B cell (primary cell): Measurements from ENCODE around the gene ADSS1. TPM values are rescaled to one million over a fixed set of nuclear protein-coding genes. Genes with fewer than 3 reads are reported as not detected.

Experiments
- ATAC-seq: fragments of 200-7000 bp; cut with Tn5 transposase; one replicate; pipeline ENCODE4 v1.10.0; 2021; ENCODE audit warnings: low read depth, mild to moderate bottlenecking, moderate number of reproducible peaks, moderate library complexity
- CTCF ChIA-PET: fragments of 350-600 bp; sonication (Branson Sonifier 250); formaldehyde crosslinking; loops from one replicate; lab custom pipeline; 2021; ENCODE audit warnings: antibody characterized with exemption, inconsistent platforms; lab: Charles Lee
- POLR2A ChIA-PET: fragments of 350-600 bp; sonication (Branson Sonifier 250); formaldehyde crosslinking; loops from one replicate; lab custom pipeline; 2021; ENCODE audit warnings: antibody characterized with exemption; lab: Charles Lee
- DNase-seq: peaks from one replicate; pipeline ENCODE4 v3.0.0; 2013
- H2AFZ ChIP-seq: 2 replicates; pipeline ENCODE4 v1.6.1; 2012; ENCODE audit warnings: mild to moderate bottlenecking, low read depth, low read length; ENCODE audit not compliant: insufficient read depth, poor library complexity, severe bottlenecking
- H3K27ac ChIP-seq, 2 donors: 1 replicate in 1 of 2; 2 replicates in 1 of 2; pipeline ENCODE4 v1.5.1; 2012 to 2013; ENCODE audit warnings: low read length in 2 of 2, mild to moderate bottlenecking in 2 of 2, moderate library complexity in 1 of 2
- H3K27me3 ChIP-seq, 4 experiments: fragments of 200-600 bp in 1 of 4; sonication (generic) in 1 of 4; replicated peaks in 1 of 4; 1 replicate in 2 of 4; 2 replicates in 2 of 4; pipeline versions ENCODE4 v1.6.1 to v1.7.0; 2013 to 2016; ENCODE audit warnings: low read length in 3 of 4, mild to moderate bottlenecking in 2 of 4, mixed read lengths in 1 of 4, moderate library complexity in 1 of 4; ENCODE audit not compliant: insufficient read depth in 4 of 4, control insufficient read depth in 3 of 4; ENCODE audit errors: control extremely low read depth in 1 of 4
- H3K36me3 ChIP-seq, 2 experiments: replicated peaks in 1 of 2; 1 replicate in 1 of 2; 2 replicates in 1 of 2; pipeline versions ENCODE4 v1.6.1 to v1.7.1; 2013; ENCODE audit warnings: low read length in 1 of 2; ENCODE audit not compliant: insufficient read depth in 2 of 2, control insufficient read depth in 1 of 2; ENCODE audit errors: control extremely low read depth in 1 of 2, extremely low read depth in 1 of 2
- H3K4me1 ChIP-seq, 2 donors: fragments of 200-600 bp in 1 of 2; sonication (generic) in 1 of 2; 1 replicate in 1 of 2; 2 replicates in 1 of 2; pipeline versions ENCODE4 v1.5.1 to v1.6.1; 2013 to 2017; ENCODE audit warnings: low read length in 2 of 2; ENCODE audit not compliant: control insufficient read depth in 2 of 2, insufficient read depth in 2 of 2
- H3K4me2 ChIP-seq: replicated peaks from 2 replicates; pipeline ENCODE3; 2012; ENCODE audit warnings: mild to moderate bottlenecking, low read depth, low read length; ENCODE audit not compliant: poor library complexity, severe bottlenecking
- H3K4me3 ChIP-seq, 5 experiments: fragments of 200-600 bp in 1 of 5; sonication (generic) in 1 of 5; 1 replicate in 3 of 5; 2 replicates in 2 of 5; pipeline versions ENCODE4 v1.5.1 to v1.7.0; 2011 to 2016; ENCODE audit warnings: low read length in 4 of 5, mild to moderate bottlenecking in 4 of 5, low read depth in 2 of 5, control low read depth in 1 of 5, moderate library complexity in 1 of 5; ENCODE audit not compliant: insufficient read depth in 1 of 5; ENCODE audit errors: control extremely low read depth in 1 of 5, extremely low read depth in 1 of 5
- H3K79me2 ChIP-seq: fragments of 200-600 bp; sonication (generic); one replicate; pipeline ENCODE4 v1.6.0; 2016; ENCODE audit warnings: low read length; ENCODE audit not compliant: control insufficient read depth, insufficient read depth
- H3K9ac ChIP-seq: fragments of 200-600 bp; sonication (generic); 2 replicates; pipeline ENCODE4 v1.6.1; 2017; ENCODE audit warnings: mild to moderate bottlenecking, low read length, moderate library complexity
- H3K9me3 ChIP-seq, 3 donors: one replicate each; pipeline versions ENCODE4 v1.6.1 to v1.7.1; 2013; ENCODE audit warnings: low read length in 2 of 3; ENCODE audit not compliant: control insufficient read depth in 2 of 3, insufficient read depth in 1 of 3; ENCODE audit errors: control extremely low read depth in 1 of 3
- H4K20me1 ChIP-seq: 2 replicates; pipeline ENCODE4 v1.6.0; 2012; ENCODE audit warnings: mild to moderate bottlenecking, low read length; ENCODE audit not compliant: insufficient read depth, control insufficient read depth, poor library complexity, severe bottlenecking
- H3K27ac Mint-ChIP-seq: one replicate; pipeline ENCODE4 v1.8.0; 2021; ENCODE audit warnings: mixed read lengths
- H3K27me3 Mint-ChIP-seq: one replicate; pipeline ENCODE4 v1.8.0; 2021; ENCODE audit warnings: mixed read lengths
- H3K4me1 Mint-ChIP-seq: one replicate; pipeline ENCODE4 v1.8.0; 2021; ENCODE audit warnings: mixed read lengths
- H3K4me3 Mint-ChIP-seq: one replicate; pipeline ENCODE4 v1.8.0; 2021; ENCODE audit warnings: mixed read lengths
- H3K9me3 Mint-ChIP-seq: one replicate; pipeline ENCODE4 v1.8.0; 2022; ENCODE audit warnings: mixed read lengths; ENCODE audit not compliant: insufficient read depth
- EZH2 ChIP-seq: IDR thresholded peaks from 2 replicates; pipeline ENCODE4 v1.6.1; 2012; ENCODE audit warnings: borderline replicate concordance, low read depth, mild to moderate bottlenecking, moderate library complexity, low read length; ENCODE audit not compliant: insufficient read depth, poor library complexity, severe bottlenecking
- WGBS: methylation state at CpG from one replicate; pipeline ENCODE4 v1.1.5; 2013; ENCODE audit warnings: missing lambda C conversion rate; ENCODE audit not compliant: insufficient coverage; 5-methylcytosine and 5-hydroxymethylcytosine counted together
- intact Hi-C: fragments of 100-400 bp; cut with micrococcal nuclease; formaldehyde crosslinking; loops from one replicate; pipeline ENCODE4 v1.10.0; 2022
- polyA plus RNA-seq: library from polyadenylated mRNA; depleted of rRNA; stranded (reverse); fragments of >200 nt; gene quantifications from 2 replicates; pipeline ENCODE4 v1.2.3, GENCODE V29; 2012
- total RNA-seq, 2 donors: library from RNA; stranded (reverse); fragments of 120-200 nt in 1 of 2; gene quantifications; 1 replicate in 1 of 2; 2 replicates in 1 of 2; pipeline versions ENCODE4 v1.2.3 to v1.2.4, GENCODE V29; 2013 to 2022
- TF ChIP-seq, protein P1 (sequence below): fragments of 200-600 bp; IDR thresholded peaks from one replicate; pipeline ENCODE4 v1.8.0; 2022; ENCODE audit warnings: antibody characterized with exemption, mild to moderate bottlenecking

ADSS1 gene
- total and polyA plus RNA-seq, 2 donors (not counting 1 experiment from before 2014, with no cell fraction given): 0.33 to 1.7 TPM

DNA sequence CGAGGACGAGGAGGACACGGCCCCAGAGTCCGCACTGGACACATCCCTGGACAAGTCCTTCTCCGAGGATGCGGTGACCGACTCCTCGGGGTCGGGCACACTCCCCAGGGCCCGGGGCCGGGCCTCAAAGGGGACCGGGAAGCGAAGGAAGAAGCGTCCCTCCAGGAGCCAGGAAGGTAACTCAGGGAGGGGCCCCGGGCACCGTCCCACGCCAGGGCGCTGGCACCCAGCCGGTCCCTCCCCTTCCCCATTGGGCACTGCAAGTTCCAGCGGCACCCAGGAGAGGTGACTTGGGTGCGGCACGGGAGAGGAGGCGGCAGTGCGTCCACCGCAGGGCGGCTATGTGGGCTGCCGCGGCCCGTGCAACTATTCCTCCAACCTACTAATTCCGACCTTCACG is 9.3 kb upstream of the ADSS1 start:
- CTCF ChIA-PET: no interaction called here
- H3K4me3 Mint-ChIP-seq: no peak overlapping the region
- H3K4me1 Mint-ChIP-seq: peaks cover 2% of the 10 kb centered on the region
- Histone ChIP-seq H4K20me1 (no peaks in the 10 kb centered on the region), H3K9ac (no peak overlapping the region), H3K4me3 (no peak overlapping the region), H3K27me3 (no peaks in the 10 kb centered on the region), H3K27ac (no peak overlapping the region), H3K4me2 (no peak overlapping the region), H2AFZ (no peak overlapping the region), H3K9me3 (no peaks in the 10 kb centered on the region), H3K36me3 (peaks cover 0 to 44% of the 10 kb centered on the region in 2 experiments), H3K4me1 (no peaks in the 10 kb centered on the region), H3K79me2 (peaks cover 5% of the 10 kb centered on the region)
- no peaks in the 10 kb centered on the region for H3K27me3 Mint-ChIP-seq
- intact Hi-C loops: no loop called here
- no peak for ATAC-seq
- WGBS: 98% methylated on average over 31 of the region's 31 CpGs
- H3K27ac Mint-ChIP-seq: no peak overlapping the region
- POLR2A ChIA-PET: no interaction called here
- TF ChIP-seq, protein P1, sequence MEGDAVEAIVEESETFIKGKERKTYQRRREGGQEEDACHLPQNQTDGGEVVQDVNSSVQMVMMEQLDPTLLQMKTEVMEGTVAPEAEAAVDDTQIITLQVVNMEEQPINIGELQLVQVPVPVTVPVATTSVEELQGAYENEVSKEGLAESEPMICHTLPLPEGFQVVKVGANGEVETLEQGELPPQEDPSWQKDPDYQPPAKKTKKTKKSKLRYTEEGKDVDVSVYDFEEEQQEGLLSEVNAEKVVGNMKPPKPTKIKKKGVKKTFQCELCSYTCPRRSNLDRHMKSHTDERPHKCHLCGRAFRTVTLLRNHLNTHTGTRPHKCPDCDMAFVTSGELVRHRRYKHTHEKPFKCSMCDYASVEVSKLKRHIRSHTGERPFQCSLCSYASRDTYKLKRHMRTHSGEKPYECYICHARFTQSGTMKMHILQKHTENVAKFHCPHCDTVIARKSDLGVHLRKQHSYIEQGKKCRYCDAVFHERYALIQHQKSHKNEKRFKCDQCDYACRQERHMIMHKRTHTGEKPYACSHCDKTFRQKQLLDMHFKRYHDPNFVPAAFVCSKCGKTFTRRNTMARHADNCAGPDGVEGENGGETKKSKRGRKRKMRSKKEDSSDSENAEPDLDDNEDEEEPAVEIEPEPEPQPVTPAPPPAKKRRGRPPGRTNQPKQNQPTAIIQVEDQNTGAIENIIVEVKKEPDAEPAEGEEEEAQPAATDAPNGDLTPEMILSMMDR: no peak
- no peak for TF ChIP-seq EZH2
- H3K9me3 Mint-ChIP-seq: no peaks in the 10 kb centered on the region
- DNase-seq: no peak

DNA sequence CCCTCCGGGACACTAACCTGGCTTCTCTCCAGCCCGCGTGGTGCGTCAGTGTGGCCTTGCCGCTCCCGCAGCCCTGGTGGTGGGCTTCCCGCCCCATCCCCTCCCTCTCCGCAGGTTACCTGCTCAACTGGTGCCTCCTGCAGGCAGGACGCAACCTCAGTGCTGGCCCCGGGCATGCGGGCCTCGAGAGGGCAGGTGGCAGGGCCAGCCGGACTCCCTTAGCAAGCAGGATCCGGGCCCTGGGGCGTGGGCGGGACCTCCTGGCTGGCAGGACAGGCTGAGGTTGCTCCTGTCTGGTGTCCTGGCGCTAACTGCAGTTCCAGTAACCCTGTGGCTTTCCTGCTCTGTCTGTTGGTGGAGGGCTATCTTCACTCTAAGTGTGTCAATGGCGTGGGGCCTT is 8.6 kb upstream of the ADSS1 start:
- Histone ChIP-seq H3K36me3 (peaks cover 0 to 44% of the 10 kb centered on the region in 2 experiments), H3K9ac (no peak overlapping the region), H4K20me1 (no peaks in the 10 kb centered on the region), H3K27me3 (no peaks in the 10 kb centered on the region), H3K4me2 (no peak overlapping the region), H3K79me2 (peaks cover under 1% of the 10 kb centered on the region), H3K9me3 (no peaks in the 10 kb centered on the region), H3K27ac (no peak overlapping the region), H2AFZ (no peak overlapping the region), H3K4me1 (no peaks in the 10 kb centered on the region), H3K4me3 (no peak overlapping the region)
- Mint-ChIP-seq H3K4me1 (no peaks in the 10 kb centered on the region), H3K27me3 (no peaks in the 10 kb centered on the region), H3K4me3 (no peak overlapping the region), H3K27ac (no peak overlapping the region), H3K9me3 (no peaks in the 10 kb centered on the region)
- ChIA-PET CTCF (interaction anchor here (1.2 kb wide), 1 partner anchor 69 kb away, joined by 3 read pairs; no protein-coding TSS in a partner anchor), POLR2A (no interaction called here)
- TF ChIP-seq, protein P1: no peak
- no peak for TF ChIP-seq EZH2
- intact Hi-C loops: no loop called here
- ATAC-seq (no peak), DNase-seq (no peak)
- WGBS: 96% methylated on average over 18 of the region's 18 CpGs
